Kidney epithelial cell (primary cell): ENCODE measurements around the gene COLEC12. TPM values are rescaled to one million over a fixed set of nuclear protein-coding genes. Genes with fewer than 3 reads are reported as not detected.

Source experiments
- DNase-seq: peaks from one replicate; pipeline ENCODE4 v3.0.0-alpha.2; 2010; ENCODE audit warnings: low read depth
- H3K27me3 ChIP-seq: 2 replicates; pipeline ENCODE4 v1.6.0; 2011; ENCODE audit warnings: low read length; ENCODE audit not compliant: control insufficient read depth, insufficient read depth
- H3K36me3 ChIP-seq: 2 replicates; pipeline ENCODE4 v1.5.1; 2011; ENCODE audit warnings: low read length; ENCODE audit not compliant: control insufficient read depth, insufficient read depth
- H3K4me3 ChIP-seq: 2 replicates; pipeline ENCODE4 v1.5.1; 2011; ENCODE audit warnings: low read depth, mild to moderate bottlenecking, control low read depth, low read length
- total RNA-seq: library from RNA; depleted of rRNA; stranded (reverse); fragments of >200 nt; gene quantifications from 2 replicates; pipeline ENCODE4 v1.2.3, GENCODE V29; 2015
- TF ChIP-seq, protein P1 (sequence below): IDR thresholded peaks from 2 replicates; pipeline ENCODE4 v1.5.1; 2011; ENCODE audit warnings: mild to moderate bottlenecking, moderate library complexity, low read length, control low read depth, inconsistent platforms; ENCODE audit not compliant: insufficient read depth, poor library complexity, severe bottlenecking

COLEC12 gene
- total RNA-seq, 1 donor from 2014 or later: 1.2 TPM

DNA sequence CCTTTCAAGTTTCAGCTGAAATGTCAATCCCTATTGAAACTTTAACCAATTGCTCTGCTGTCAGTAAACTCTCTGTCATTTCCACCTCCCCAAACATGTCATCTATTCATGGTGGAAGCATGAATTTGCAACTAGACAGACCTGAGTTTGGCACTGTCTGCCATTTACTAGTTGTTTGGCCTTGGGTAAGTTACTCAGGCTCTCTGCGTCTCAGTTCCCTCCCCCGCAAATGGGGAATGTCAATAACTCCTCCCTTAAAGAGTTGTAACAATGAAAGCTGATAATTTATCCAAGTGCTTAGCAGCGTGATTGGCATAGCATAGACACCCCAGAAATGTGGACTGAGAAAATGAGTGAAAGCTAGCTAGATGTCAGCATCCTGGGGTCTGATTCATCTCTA, 159.4 kb downstream of the COLEC12 start:
- DNase-seq: no peak
- H3K4me3 ChIP-seq: no peak overlapping the region
- TF ChIP-seq, protein P1, sequence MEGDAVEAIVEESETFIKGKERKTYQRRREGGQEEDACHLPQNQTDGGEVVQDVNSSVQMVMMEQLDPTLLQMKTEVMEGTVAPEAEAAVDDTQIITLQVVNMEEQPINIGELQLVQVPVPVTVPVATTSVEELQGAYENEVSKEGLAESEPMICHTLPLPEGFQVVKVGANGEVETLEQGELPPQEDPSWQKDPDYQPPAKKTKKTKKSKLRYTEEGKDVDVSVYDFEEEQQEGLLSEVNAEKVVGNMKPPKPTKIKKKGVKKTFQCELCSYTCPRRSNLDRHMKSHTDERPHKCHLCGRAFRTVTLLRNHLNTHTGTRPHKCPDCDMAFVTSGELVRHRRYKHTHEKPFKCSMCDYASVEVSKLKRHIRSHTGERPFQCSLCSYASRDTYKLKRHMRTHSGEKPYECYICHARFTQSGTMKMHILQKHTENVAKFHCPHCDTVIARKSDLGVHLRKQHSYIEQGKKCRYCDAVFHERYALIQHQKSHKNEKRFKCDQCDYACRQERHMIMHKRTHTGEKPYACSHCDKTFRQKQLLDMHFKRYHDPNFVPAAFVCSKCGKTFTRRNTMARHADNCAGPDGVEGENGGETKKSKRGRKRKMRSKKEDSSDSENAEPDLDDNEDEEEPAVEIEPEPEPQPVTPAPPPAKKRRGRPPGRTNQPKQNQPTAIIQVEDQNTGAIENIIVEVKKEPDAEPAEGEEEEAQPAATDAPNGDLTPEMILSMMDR: no peak
- H3K27me3 ChIP-seq: no peaks in the 10 kb centered on the region
- H3K36me3 ChIP-seq: no peaks in the 10 kb centered on the region

DNA sequence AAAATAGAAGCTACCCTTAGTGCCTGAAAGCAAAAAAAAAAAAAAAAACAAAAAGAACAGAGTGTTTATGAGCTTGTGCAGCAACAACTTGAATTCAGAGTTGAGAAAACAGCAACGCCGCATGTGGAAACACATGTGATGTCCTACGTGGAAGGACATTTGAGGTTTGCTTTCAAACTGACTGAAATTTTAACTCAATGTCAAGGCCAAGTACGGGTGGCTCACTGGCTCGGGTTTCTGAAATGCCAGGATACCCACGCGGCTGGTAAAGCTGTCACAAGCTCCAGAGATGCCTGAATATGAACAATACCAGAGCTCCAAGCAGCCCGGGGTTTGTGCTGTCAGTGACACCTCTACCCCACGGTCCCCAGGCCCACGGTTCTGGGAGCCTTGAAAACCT, 160.5 kb downstream of the COLEC12 start:
- no peaks in the 10 kb centered on the region for H3K27me3 ChIP-seq
- TF ChIP-seq, protein P1: no peak
- no peak for DNase-seq
- H3K4me3 ChIP-seq: no peak overlapping the region
- H3K36me3 ChIP-seq: no peaks in the 10 kb centered on the region

DNA sequence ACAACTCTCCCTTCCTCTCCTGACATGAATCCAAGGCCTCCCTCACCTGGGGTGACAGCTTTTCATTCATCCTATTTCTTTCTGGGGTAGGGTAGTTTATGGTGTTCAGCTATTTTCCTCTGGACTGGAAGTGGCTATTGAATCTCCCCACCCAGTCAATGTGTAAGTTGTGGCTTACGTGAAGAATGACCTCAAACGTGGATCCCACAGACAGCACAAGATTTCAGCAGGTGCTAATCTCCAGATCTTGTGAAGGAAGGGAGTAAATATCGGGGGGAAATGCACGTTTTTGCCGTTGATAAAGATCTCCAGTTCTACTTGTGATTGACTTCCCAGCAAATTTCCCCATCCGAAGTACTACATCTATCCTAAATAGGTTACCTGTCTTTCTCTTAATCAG, 161.3 kb downstream of the COLEC12 start:
- H3K27me3 ChIP-seq: no peaks in the 10 kb centered on the region
- DNase-seq: no peak
- H3K4me3 ChIP-seq: no peak overlapping the region
- TF ChIP-seq, protein P1: no peak
- no peaks in the 10 kb centered on the region for H3K36me3 ChIP-seq

DNA sequence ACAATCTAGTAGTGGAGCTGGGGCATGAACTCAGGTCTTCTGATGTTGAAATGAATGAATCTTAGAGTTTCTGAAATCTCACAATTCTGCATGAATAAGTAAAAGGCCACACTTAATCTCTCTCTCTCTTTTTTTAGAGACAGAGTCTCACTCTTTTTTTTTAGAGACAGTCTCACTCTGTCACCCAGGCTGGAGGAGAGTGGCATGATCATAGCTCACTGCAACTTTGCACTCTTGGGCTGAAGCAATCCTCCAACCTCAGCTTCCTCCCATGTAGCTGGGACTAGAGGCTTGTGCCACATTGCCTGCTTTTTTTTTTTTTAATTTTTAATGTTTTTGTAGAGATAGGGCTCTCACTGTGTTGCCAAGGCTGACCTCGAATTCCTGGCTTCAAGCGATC, 163.8 kb downstream of the COLEC12 start:
- no peak overlapping the region for H3K4me3 ChIP-seq

DNA sequence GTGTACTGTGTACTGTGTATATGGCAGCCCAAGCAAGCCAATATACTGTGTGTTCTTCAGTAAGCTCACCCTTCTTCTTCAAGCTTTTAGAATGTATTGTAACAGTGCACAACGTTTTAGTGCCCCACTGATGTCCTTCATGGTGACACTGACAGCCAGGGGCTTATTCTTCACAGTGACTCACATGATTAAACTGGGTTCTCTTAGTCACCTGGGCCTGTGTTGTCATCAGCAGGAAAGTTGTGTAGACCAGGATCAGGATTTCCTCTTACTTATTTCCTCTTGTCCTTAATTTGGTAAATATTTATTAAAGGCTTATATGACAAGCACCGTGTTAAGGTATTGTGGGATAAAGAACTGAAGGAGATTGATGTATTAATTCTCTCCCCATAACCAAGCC, 164.8 kb downstream of the COLEC12 start:
- no peak for DNase-seq
- no peak overlapping the region for H3K4me3 ChIP-seq
- no peaks in the 10 kb centered on the region for H3K36me3 ChIP-seq
- no peaks in the 10 kb centered on the region for H3K27me3 ChIP-seq
- TF ChIP-seq, protein P1: no peak

More for the DNA sequence above, 163.8 kb downstream of the COLEC12 start:
- no peak for DNase-seq
- no peaks in the 10 kb centered on the region for H3K27me3 ChIP-seq
- TF ChIP-seq, protein P1: no peak
- no peaks in the 10 kb centered on the region for H3K36me3 ChIP-seq

DNA sequence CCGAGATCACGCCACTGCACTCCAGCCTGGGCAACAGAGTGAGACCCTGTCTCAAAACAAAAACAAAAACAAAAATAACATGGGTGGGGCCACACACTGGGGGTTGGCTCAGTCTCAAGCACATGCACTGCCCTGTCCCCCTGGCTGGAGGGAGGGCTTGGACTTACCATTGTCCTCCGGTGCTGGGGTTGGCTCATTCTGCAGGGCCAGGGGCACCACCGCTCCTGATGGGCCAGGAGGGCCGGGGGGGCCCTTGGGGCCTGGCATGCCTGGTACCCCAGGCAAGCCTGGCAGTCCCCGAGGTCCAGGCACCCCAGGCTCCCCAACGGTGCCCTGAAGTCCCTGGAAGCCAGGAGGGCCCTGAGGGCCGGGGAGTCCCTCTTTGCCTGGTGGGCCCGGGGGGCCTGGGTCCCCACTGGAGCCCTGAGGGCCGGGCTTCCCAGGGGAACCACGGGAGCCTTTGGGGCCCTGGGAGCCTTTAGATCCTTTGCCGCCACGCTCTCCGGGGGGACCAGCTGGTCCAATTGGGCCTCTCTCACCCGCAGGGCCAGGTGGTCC, 165.8 kb downstream of the COLEC12 start:
- no peak for DNase-seq
- no peaks in the 10 kb centered on the region for H3K27me3 ChIP-seq
- H3K36me3 ChIP-seq: no peaks in the 10 kb centered on the region
- no peak overlapping the region for H3K4me3 ChIP-seq
- TF ChIP-seq, protein P1: no peak
